Naive thymus-derived CD4-positive, alpha-beta T cell (primary cell): ENCODE measurements around the gene CDCA8. TPM values are rescaled to one million over a fixed set of nuclear protein-coding genes. Genes with fewer than 3 reads are reported as not detected.

ENCODE experiments used
- ATAC-seq: fragments of 150-1000 bp; cut with Tn5 transposase; 2 replicates; pipeline ENCODE4 v1.10.0; 2021; ENCODE audit warnings: mild to moderate bottlenecking, moderate library complexity
- CTCF ChIA-PET: fragments of 350-600 bp; sonication (Branson Sonifier 250); formaldehyde crosslinking; loops from one replicate; lab custom pipeline; 2021; ENCODE audit warnings: antibody characterized with exemption; lab: Charles Lee
- POLR2A ChIA-PET: fragments of 350-600 bp; sonication (Branson Sonifier 250); formaldehyde crosslinking; loops from one replicate; lab custom pipeline; 2021; ENCODE audit warnings: antibody characterized with exemption, inconsistent platforms; lab: Charles Lee
- DNase-seq, 9 donors: peaks; one replicate each; pipeline versions ENCODE4 v3.0.0 to v3.0.0-alpha.2; 2020 to 2022; ENCODE audit warnings: mixed read lengths in 1 of 9
- H3K27ac ChIP-seq: one replicate; pipeline ENCODE4 v1.7.0; 2013; ENCODE audit warnings: mild to moderate bottlenecking, low read depth, low read length, moderate library complexity
- H3K27me3 ChIP-seq, 2 donors: one replicate each; pipeline ENCODE4 v1.7.0; 2013; ENCODE audit warnings: low read length in 2 of 2, mild to moderate bottlenecking in 2 of 2, moderate library complexity in 2 of 2; ENCODE audit not compliant: control insufficient read depth in 2 of 2, insufficient read depth in 2 of 2
- H3K36me3 ChIP-seq, 3 experiments: 1 replicate in 2 of 3; 2 replicates in 1 of 3; pipeline ENCODE4 v1.7.0; 2013; ENCODE audit warnings: low read length in 3 of 3, mild to moderate bottlenecking in 3 of 3, moderate library complexity in 1 of 3; ENCODE audit not compliant: insufficient read depth in 3 of 3, control insufficient read depth in 2 of 3
- H3K4me1 ChIP-seq, 2 donors: one replicate each; pipeline ENCODE4 v1.7.0; 2013; ENCODE audit warnings: low read length in 2 of 2, mild to moderate bottlenecking in 2 of 2, moderate library complexity in 1 of 2; ENCODE audit not compliant: control insufficient read depth in 2 of 2, insufficient read depth in 2 of 2
- H3K4me3 ChIP-seq: 2 replicates; pipeline ENCODE4 v1.7.0; 2013; ENCODE audit warnings: mild to moderate bottlenecking, low read length
- H3K9me3 ChIP-seq, 3 experiments: 1 replicate in 2 of 3; 2 replicates in 1 of 3; pipeline ENCODE4 v1.7.0; 2013; ENCODE audit warnings: low read length in 3 of 3; ENCODE audit not compliant: control insufficient read depth in 2 of 3
- H3K27ac Mint-ChIP-seq, 9 donors: one replicate each; pipeline ENCODE4 v1.8.0; 2020 to 2022; ENCODE audit warnings: mixed read lengths in 9 of 9, mild to moderate bottlenecking in 8 of 9, moderate library complexity in 5 of 9, inconsistent platforms in 2 of 9
- H3K27me3 Mint-ChIP-seq, 5 donors: one replicate each; pipeline ENCODE4 v1.8.0; 2021 to 2022; ENCODE audit warnings: mixed read lengths in 5 of 5, mild to moderate bottlenecking in 1 of 5
- H3K36me3 Mint-ChIP-seq, 5 donors: one replicate each; pipeline ENCODE4 v1.8.0; 2020 to 2022; ENCODE audit warnings: mixed read lengths in 5 of 5, mild to moderate bottlenecking in 3 of 5, inconsistent platforms in 1 of 5
- H3K4me1 Mint-ChIP-seq, 7 donors: one replicate each; pipeline ENCODE4 v1.8.0; 2020 to 2022; ENCODE audit warnings: mixed read lengths in 7 of 7, mild to moderate bottlenecking in 3 of 7, inconsistent platforms in 1 of 7
- H3K4me3 Mint-ChIP-seq, 10 donors: one replicate each; pipeline ENCODE4 v1.8.0; 2020 to 2022; ENCODE audit warnings: mild to moderate bottlenecking in 10 of 10, mixed read lengths in 10 of 10, moderate library complexity in 6 of 10, inconsistent platforms in 2 of 10
- H3K9me3 Mint-ChIP-seq, 11 donors: one replicate each; pipeline ENCODE4 v1.8.0; 2020 to 2022; ENCODE audit warnings: mixed read lengths in 11 of 11, mild to moderate bottlenecking in 4 of 11, inconsistent platforms in 1 of 11, moderate library complexity in 1 of 11
- intact Hi-C, 2 donors: fragments of 100-400 bp; cut with micrococcal nuclease; formaldehyde crosslinking; loops; one replicate each; pipeline ENCODE4 v1.15.1; 2023
- polyA plus RNA-seq, 2 donors: library from polyadenylated mRNA; unstranded; fragments of 300-500 nt; fragmentation: Illumina TruSeq; gene quantifications; one replicate each; pipeline ENCODE4 v1.2.3, GENCODE V29; 2021
- total RNA-seq, 6 experiments: library from RNA in 5 of 6; stranded (reverse) in 5 of 6; gene quantifications; 1 replicate in 5 of 6; 2 replicates in 1 of 6; pipeline ENCODE4 v1.2.3 and lab custom pipeline; 2021 to 2026

The CDCA8 gene
- total and polyA plus RNA-seq, 7 experiments from 2014 or later: 0.58 to 45.5 (median 1.0) TPM

GRCh38 chr1:37653906-37654305 lies 38.4 kb upstream of the CDCA8 start:
- peaks cover 0 to 1% (median 0%) of the 10 kb centered on the region in 7 donors for H3K4me1 Mint-ChIP-seq
- H3K27me3 ChIP-seq: no peaks in the 10 kb centered on the region
- intact Hi-C loops: no loop called here
- ChIA-PET CTCF (no interaction called here), POLR2A (no interaction called here)
- no peak overlapping the region for H3K4me3 ChIP-seq
- H3K4me1 ChIP-seq: no peaks in the 10 kb centered on the region
- no peak overlapping the region for H3K27ac ChIP-seq
- DNase-seq (no peak), ATAC-seq (no peak)
- no peaks in the 10 kb centered on the region for H3K36me3 ChIP-seq
- no peaks in the 10 kb centered on the region for H3K9me3 Mint-ChIP-seq
- H3K9me3 ChIP-seq: no peaks in the 10 kb centered on the region
- H3K36me3 Mint-ChIP-seq: no peaks in the 10 kb centered on the region
- no peak overlapping the region for H3K4me3 Mint-ChIP-seq
- peaks cover 0 to 8% (median 0%) of the 10 kb centered on the region in 5 donors for H3K27me3 Mint-ChIP-seq
- H3K27ac Mint-ChIP-seq: no peak overlapping the region

GRCh38 chr1:37655274-37655673 lies 37.0 kb upstream of the CDCA8 start:
- Histone ChIP-seq H3K4me3 (no peak overlapping the region), H3K36me3 (no peaks in the 10 kb centered on the region), H3K27me3 (no peaks in the 10 kb centered on the region), H3K27ac (no peak overlapping the region), H3K9me3 (no peaks in the 10 kb centered on the region), H3K4me1 (no peaks in the 10 kb centered on the region)
- intact Hi-C loops: no loop called here
- ChIA-PET CTCF (interaction anchor here (1.2 kb wide), 1 partner anchor 52 kb away, joined by 3 read pairs; no protein-coding TSS in a partner anchor), POLR2A (no interaction called here)
- peaks cover 0 to 9% (median 0%) of the 10 kb centered on the region in 5 donors for H3K27me3 Mint-ChIP-seq
- H3K4me1 Mint-ChIP-seq: peaks cover 0 to 1% (median 0%) of the 10 kb centered on the region in 7 donors
- ATAC-seq (no peak), DNase-seq (no peak)
- no peak overlapping the region for H3K4me3 Mint-ChIP-seq
- no peaks in the 10 kb centered on the region for H3K9me3 Mint-ChIP-seq
- H3K27ac Mint-ChIP-seq: peak overlapping the region in 1 of 9 donors; percentile 32
- no peaks in the 10 kb centered on the region for H3K36me3 Mint-ChIP-seq

GRCh38 chr1:37656026-37656425 lies 36.3 kb upstream of the CDCA8 start:
- no peaks in the 10 kb centered on the region for H3K9me3 Mint-ChIP-seq
- ChIA-PET CTCF (interaction anchor here (1.2 kb wide), 1 partner anchor 53 kb away, joined by 3 read pairs; no protein-coding TSS in a partner anchor), POLR2A (interaction anchor here (0.6 kb wide), 1 partner anchor 173 kb away, joined by 4 read pairs; no protein-coding TSS in a partner anchor)
- H3K27ac Mint-ChIP-seq: peak overlapping the region in 1 of 9 donors; percentile 36
- Histone ChIP-seq H3K4me1 (no peaks in the 10 kb centered on the region), H3K9me3 (no peaks in the 10 kb centered on the region), H3K4me3 (no peak overlapping the region), H3K36me3 (no peaks in the 10 kb centered on the region), H3K27me3 (no peaks in the 10 kb centered on the region), H3K27ac (no peak overlapping the region)
- ATAC-seq (no peak), DNase-seq (no peak)
- intact Hi-C loops: no loop called here
- H3K4me3 Mint-ChIP-seq: no peak overlapping the region
- peaks cover 0 to 1% (median 0%) of the 10 kb centered on the region in 7 donors for H3K4me1 Mint-ChIP-seq
- H3K36me3 Mint-ChIP-seq: no peaks in the 10 kb centered on the region
- peaks cover 0 to 11% (median 0%) of the 10 kb centered on the region in 5 donors for H3K27me3 Mint-ChIP-seq

GRCh38 chr1:37656881-37657280 lies 35.4 kb upstream of the CDCA8 start:
- no peak for ATAC-seq
- Histone ChIP-seq H3K27ac (no peak overlapping the region), H3K9me3 (no peaks in the 10 kb centered on the region), H3K4me1 (no peaks in the 10 kb centered on the region), H3K36me3 (no peaks in the 10 kb centered on the region), H3K4me3 (no peak overlapping the region), H3K27me3 (no peaks in the 10 kb centered on the region)
- ChIA-PET POLR2A (no interaction called here), CTCF (no interaction called here)
- H3K27ac Mint-ChIP-seq: no peak overlapping the region
- DNase-seq: no peak
- peaks cover 0 to 9% (median 0%) of the 10 kb centered on the region in 5 donors for H3K27me3 Mint-ChIP-seq
- no peak overlapping the region for H3K4me3 Mint-ChIP-seq
- H3K4me1 Mint-ChIP-seq: peaks cover 0 to 1% (median 0%) of the 10 kb centered on the region in 7 donors
- H3K36me3 Mint-ChIP-seq: no peaks in the 10 kb centered on the region
- no peaks in the 10 kb centered on the region for H3K9me3 Mint-ChIP-seq
- intact Hi-C loops: no loop called here

- Histone ChIP-seq H3K4me3 (no peak overlapping the region), H3K27me3 (no peaks in the 10 kb centered on the region), H3K9me3 (no peaks in the 10 kb centered on the region), H3K36me3 (no peaks in the 10 kb centered on the region), H3K4me1 (no peaks in the 10 kb centered on the region), H3K27ac (no peak overlapping the region)
- Mint-ChIP-seq H3K36me3 (no peaks in the 10 kb centered on the region), H3K27ac (no peak overlapping the region), H3K9me3 (no peaks in the 10 kb centered on the region), H3K27me3 (peaks cover 0 to 9% (median 0%) of the 10 kb centered on the region in 5 donors), H3K4me3 (no peak overlapping the region), H3K4me1 (peaks cover 0 to 1% (median 0%) of the 10 kb centered on the region in 7 donors)
- no peak for DNase-seq
- POLR2A ChIA-PET: no interaction called here
- no peak for ATAC-seq
- CTCF ChIA-PET: no interaction called here
- intact Hi-C loops: no loop called here
Measured at GRCh38 chr1:37657620-37658412, 34.5 kb upstream of the CDCA8 start.

- peaks cover 0 to 1% (median 0%) of the 10 kb centered on the region in 7 donors for H3K4me1 Mint-ChIP-seq
- H3K36me3 ChIP-seq: no peaks in the 10 kb centered on the region
- no peaks in the 10 kb centered on the region for H3K27me3 ChIP-seq
- no peak for ATAC-seq
- no peak for DNase-seq
- no peak overlapping the region for H3K4me3 ChIP-seq
- intact Hi-C loops: no loop called here
- no peaks in the 10 kb centered on the region for H3K36me3 Mint-ChIP-seq
- POLR2A ChIA-PET: no interaction called here
- CTCF ChIA-PET: no interaction called here
- H3K27me3 Mint-ChIP-seq: peaks cover 0 to 9% (median 0%) of the 10 kb centered on the region in 5 donors
- no peaks in the 10 kb centered on the region for H3K9me3 Mint-ChIP-seq
- H3K9me3 ChIP-seq: no peaks in the 10 kb centered on the region
- H3K27ac Mint-ChIP-seq: no peak overlapping the region
- no peak overlapping the region for H3K4me3 Mint-ChIP-seq
- H3K27ac ChIP-seq: no peak overlapping the region
- no peaks in the 10 kb centered on the region for H3K4me1 ChIP-seq
Measured at GRCh38 chr1:37658486-37658885, 33.8 kb upstream of the CDCA8 start.
